WTC11 (cell line): ENCODE results near the gene CYSRT1. TPM values are rescaled to one million over a fixed set of nuclear protein-coding genes. Genes with fewer than 3 reads are reported as not detected.

Experiments
- ATAC-seq: fragments of 200-7000 bp; cut with Tn5 transposase; 2 replicates; pipeline ENCODE4 v1.10.0; 2021; ENCODE audit warnings: mild to moderate bottlenecking, moderate library complexity
- CTCF ChIA-PET: fragments of 300-600 bp; sonication (Branson Sonifier 250); formaldehyde crosslinking; loops from one replicate; lab custom pipeline; 2021; ENCODE audit warnings: antibody characterized with exemption; lab: Charles Lee
- POLR2A ChIA-PET: fragments of 350-600 bp; sonication (Branson Sonifier 250); formaldehyde crosslinking; loops from one replicate; lab custom pipeline; 2021; ENCODE audit warnings: antibody characterized with exemption; lab: Charles Lee
- DNase-seq: peaks from one replicate; pipeline ENCODE4 v3.0.0; 2021; ENCODE audit warnings: low spot score
- H3K27ac Mint-ChIP-seq: 2 replicates; pipeline ENCODE4 v1.8.0; 2021; ENCODE audit warnings: mixed read lengths
- H3K27me3 Mint-ChIP-seq: 2 replicates; pipeline ENCODE4 v1.8.0; 2021; ENCODE audit warnings: low read depth, mild to moderate bottlenecking, moderate library complexity, mixed read lengths
- H3K36me3 Mint-ChIP-seq: 2 replicates; pipeline ENCODE4 v1.8.0; 2021; ENCODE audit warnings: mixed read lengths
- H3K4me1 Mint-ChIP-seq: 2 replicates; pipeline ENCODE4 v1.8.0; 2022; ENCODE audit warnings: mixed read lengths
- H3K4me3 Mint-ChIP-seq: 2 replicates; pipeline ENCODE4 v1.8.0; 2021; ENCODE audit warnings: mild to moderate bottlenecking, moderate library complexity, mixed read lengths
- H3K9me3 Mint-ChIP-seq: 2 replicates; pipeline ENCODE4 v1.8.0; 2021; ENCODE audit warnings: mixed read lengths
- ATF1 ChIP-seq: sonication (generic); formaldehyde crosslinking; IDR thresholded peaks from 2 replicates; pipeline ENCODE4 v1.8.1; 2023; ENCODE audit warnings: mild to moderate bottlenecking, moderate library complexity, missing genetic modification reagents
- CTCF ChIP-seq: fragments of 200-600 bp; IDR thresholded peaks from 2 replicates; pipeline ENCODE4 v1.8.0; 2022; ENCODE audit warnings: antibody characterized with exemption
- FOXJ3 ChIP-seq: sonication (generic); formaldehyde crosslinking; IDR thresholded peaks from 2 replicates; pipeline ENCODE4 v1.9.0; 2021; ENCODE audit warnings: missing genetic modification reagents, mild to moderate bottlenecking, borderline replicate concordance
- JUN ChIP-seq: sonication (generic); formaldehyde crosslinking; IDR thresholded peaks from 2 replicates; pipeline ENCODE4 v1.8.0; 2023; ENCODE audit warnings: mild to moderate bottlenecking, missing genetic modification reagents
- MAX ChIP-seq: sonication (generic); formaldehyde crosslinking; IDR thresholded peaks from 2 replicates; pipeline ENCODE4 v1.8.0; 2022; ENCODE audit warnings: mild to moderate bottlenecking, missing genetic modification reagents
- MLX ChIP-seq: sonication (generic); formaldehyde crosslinking; IDR thresholded peaks from 2 replicates; pipeline ENCODE4 v1.8.1; 2023; ENCODE audit warnings: mild to moderate bottlenecking, missing genetic modification reagents, moderate library complexity
- PREB ChIP-seq: sonication (generic); formaldehyde crosslinking; IDR thresholded peaks from 2 replicates; pipeline ENCODE4 v1.8.1; 2022; ENCODE audit warnings: mild to moderate bottlenecking, missing genetic modification reagents, moderate library complexity, borderline replicate concordance
- SMAD4 ChIP-seq: sonication (generic); formaldehyde crosslinking; IDR thresholded peaks from 2 replicates; pipeline ENCODE4 v1.8.0; 2022; ENCODE audit warnings: mild to moderate bottlenecking, missing genetic modification reagents
- total RNA-seq: library from RNA; stranded (reverse); gene quantifications from 3 replicates; pipeline ENCODE4 v1.2.3, GENCODE V29; 2021
- TF ChIP-seq, protein P1 (sequence below): fragments of 250-450 bp; sonication (Bioruptor Pico); IDR thresholded peaks from 2 replicates; pipeline ENCODE4 v1.9.0; 2021; ENCODE audit warnings: mild to moderate bottlenecking
- TF ChIP-seq, protein P2 (sequence below): sonication (generic); formaldehyde crosslinking; IDR thresholded peaks from 2 replicates; pipeline ENCODE4 v1.8.0; 2022; ENCODE audit warnings: mild to moderate bottlenecking, missing genetic modification reagents
- TF ChIP-seq, protein P3 (sequence below): sonication (generic); formaldehyde crosslinking; conservative IDR thresholded peaks from 2 replicates; pipeline ENCODE4 v1.8.1; 2023; ENCODE audit warnings: mild to moderate bottlenecking, low read depth, missing genetic modification reagents, moderate library complexity
- TF ChIP-seq, protein P4 (sequence below): sonication (generic); formaldehyde crosslinking; IDR thresholded peaks from 2 replicates; pipeline ENCODE4 v1.8.0; 2023; ENCODE audit warnings: missing genetic modification reagents

CYSRT1 gene
- total RNA-seq, 1 experiment from 2014 or later, result 3.5 TPM

DNA sequence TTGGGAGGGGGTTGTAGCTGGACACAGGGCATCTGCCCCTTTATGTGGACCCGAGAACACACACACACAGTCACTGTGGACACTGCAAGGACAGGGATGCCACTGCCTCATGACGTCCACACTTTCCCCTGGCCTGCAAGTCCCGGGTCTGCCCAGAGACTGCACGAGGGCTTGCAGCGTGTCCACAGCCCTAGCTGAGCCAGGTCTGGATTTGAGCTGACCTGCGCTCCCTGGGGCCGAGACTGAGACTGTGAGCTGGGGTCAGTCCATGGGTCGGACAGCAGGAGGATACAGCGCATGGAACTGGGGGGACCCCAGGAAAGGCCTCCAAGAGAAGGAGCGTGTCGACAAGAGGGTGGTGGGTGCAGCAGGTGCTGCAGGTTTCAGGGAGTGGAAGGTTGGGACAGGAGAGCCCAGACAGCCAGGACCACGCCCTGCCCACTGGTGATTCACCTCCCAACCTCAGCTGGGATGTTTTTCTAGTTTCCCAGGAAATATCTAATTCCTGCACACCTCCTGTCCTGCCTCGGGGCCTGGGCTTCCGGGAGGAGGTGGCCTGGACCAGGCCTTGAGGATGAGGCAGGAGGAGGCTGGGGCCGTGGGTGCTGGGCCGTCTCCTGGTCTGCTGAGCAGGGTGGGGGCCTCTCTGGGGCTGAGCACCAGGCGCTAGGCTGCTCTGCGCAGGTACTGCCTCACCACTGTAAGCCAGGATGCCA, 1.5 kb downstream of the CYSRT1 start (continued):
- TF ChIP-seq, protein P1, sequence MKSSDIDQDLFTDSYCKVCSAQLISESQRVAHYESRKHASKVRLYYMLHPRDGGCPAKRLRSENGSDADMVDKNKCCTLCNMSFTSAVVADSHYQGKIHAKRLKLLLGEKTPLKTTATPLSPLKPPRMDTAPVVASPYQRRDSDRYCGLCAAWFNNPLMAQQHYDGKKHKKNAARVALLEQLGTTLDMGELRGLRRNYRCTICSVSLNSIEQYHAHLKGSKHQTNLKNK (CRISPR knock-in tag), result no peak
- TF ChIP-seq PREB (CRISPR knock-in tag) (no peak), JUN (no peak), FOXJ3 (CRISPR knock-in tag) (no peak), MLX (CRISPR knock-in tag) (no peak), SMAD4 (CRISPR knock-in tag) (no peak)
- TF ChIP-seq, protein P2, sequence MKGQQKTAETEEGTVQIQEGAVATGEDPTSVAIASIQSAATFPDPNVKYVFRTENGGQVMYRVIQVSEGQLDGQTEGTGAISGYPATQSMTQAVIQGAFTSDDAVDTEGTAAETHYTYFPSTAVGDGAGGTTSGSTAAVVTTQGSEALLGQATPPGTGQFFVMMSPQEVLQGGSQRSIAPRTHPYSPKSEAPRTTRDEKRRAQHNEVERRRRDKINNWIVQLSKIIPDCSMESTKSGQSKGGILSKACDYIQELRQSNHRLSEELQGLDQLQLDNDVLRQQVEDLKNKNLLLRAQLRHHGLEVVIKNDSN (CRISPR knock-in tag), result no peak
- TF ChIP-seq, protein P3, sequence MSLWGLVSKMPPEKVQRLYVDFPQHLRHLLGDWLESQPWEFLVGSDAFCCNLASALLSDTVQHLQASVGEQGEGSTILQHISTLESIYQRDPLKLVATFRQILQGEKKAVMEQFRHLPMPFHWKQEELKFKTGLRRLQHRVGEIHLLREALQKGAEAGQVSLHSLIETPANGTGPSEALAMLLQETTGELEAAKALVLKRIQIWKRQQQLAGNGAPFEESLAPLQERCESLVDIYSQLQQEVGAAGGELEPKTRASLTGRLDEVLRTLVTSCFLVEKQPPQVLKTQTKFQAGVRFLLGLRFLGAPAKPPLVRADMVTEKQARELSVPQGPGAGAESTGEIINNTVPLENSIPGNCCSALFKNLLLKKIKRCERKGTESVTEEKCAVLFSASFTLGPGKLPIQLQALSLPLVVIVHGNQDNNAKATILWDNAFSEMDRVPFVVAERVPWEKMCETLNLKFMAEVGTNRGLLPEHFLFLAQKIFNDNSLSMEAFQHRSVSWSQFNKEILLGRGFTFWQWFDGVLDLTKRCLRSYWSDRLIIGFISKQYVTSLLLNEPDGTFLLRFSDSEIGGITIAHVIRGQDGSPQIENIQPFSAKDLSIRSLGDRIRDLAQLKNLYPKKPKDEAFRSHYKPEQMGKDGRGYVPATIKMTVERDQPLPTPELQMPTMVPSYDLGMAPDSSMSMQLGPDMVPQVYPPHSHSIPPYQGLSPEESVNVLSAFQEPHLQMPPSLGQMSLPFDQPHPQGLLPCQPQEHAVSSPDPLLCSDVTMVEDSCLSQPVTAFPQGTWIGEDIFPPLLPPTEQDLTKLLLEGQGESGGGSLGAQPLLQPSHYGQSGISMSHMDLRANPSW, result no peak
- TF ChIP-seq, protein P4, sequence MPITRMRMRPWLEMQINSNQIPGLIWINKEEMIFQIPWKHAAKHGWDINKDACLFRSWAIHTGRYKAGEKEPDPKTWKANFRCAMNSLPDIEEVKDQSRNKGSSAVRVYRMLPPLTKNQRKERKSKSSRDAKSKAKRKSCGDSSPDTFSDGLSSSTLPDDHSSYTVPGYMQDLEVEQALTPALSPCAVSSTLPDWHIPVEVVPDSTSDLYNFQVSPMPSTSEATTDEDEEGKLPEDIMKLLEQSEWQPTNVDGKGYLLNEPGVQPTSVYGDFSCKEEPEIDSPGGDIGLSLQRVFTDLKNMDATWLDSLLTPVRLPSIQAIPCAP, result no peak

- Mint-ChIP-seq H3K27me3 (no peaks in the 10 kb centered on the region), H3K9me3 (no peaks in the 10 kb centered on the region), H3K36me3 (no peaks in the 10 kb centered on the region), H3K4me3 (peak within 1 kb of the TSS; percentile 53), H3K4me1 (peaks cover 3% of the 10 kb centered on the region), H3K27ac (no peak within 1 kb of the TSS; the same call in 1 of the 2 replicates)
- ChIA-PET POLR2A (interaction anchor here (1.0 kb wide), 3 partner anchors 13 to 38 kb away, joined by 3 to 4 read pairs (median 3); partner anchors contain the start of genes SSNA1, TPRN and TUBB4B), CTCF (interaction anchor here (0.5 to 8.9 kb wide), 38 partner anchors 8 to 279 kb away, joined by 3 to 143 read pairs (median 6); partner anchors contain the start of genes ANAPC2, EXD3, LRRC26 and MAN1B1)
- peak; percentile 85 for TF ChIP-seq CTCF
- TF ChIP-seq ATF1 (CRISPR knock-in tag), result no peak
- TF ChIP-seq MAX (CRISPR knock-in tag), result no peak
- ATAC-seq (peak; percentile 58), DNase-seq (peak; percentile 91)
Measured at GRCh38 chr9:137227054-137227852, 2.3 kb downstream of the CYSRT1 start, which contains the start of gene RNF224. TSS of gene RNF224 (plus strand) at chr9:137227502. CDS start at chr9:137228336, 834 bp downstream.
